Thyroid gland (tissue), 4 donors: ENCODE data around the gene YWHAQ.

Experiments
- CTCF ChIP-seq, 6 experiments: fragments of 200-600 bp in 3 of 6; fragments of 450-650 bp in 3 of 6; sonication (generic) in 3 of 6; IDR thresholded peaks; one replicate each; pipeline ENCODE4 v1.5.1; 2016 to 2019; ENCODE audit warnings: antibody characterized with exemption in 6 of 6, mild to moderate bottlenecking in 2 of 6, inconsistent platforms in 1 of 6, moderate library complexity in 1 of 6
- POLR2A ChIP-seq, 2 donors: fragments of 450-650 bp; IDR thresholded peaks; one replicate each; pipeline ENCODE4 v1.6.1; 2017; ENCODE audit warnings: antibody characterized with exemption in 2 of 2, mild to moderate bottlenecking in 2 of 2, moderate library complexity in 1 of 2

GRCh38 chr2:9649261-9649660 lies 18.5 kb upstream of the YWHAQ start:
- TF ChIP-seq CTCF (IDR thresholded peaks at IDR 0.05) (no peak), POLR2A (IDR thresholded peaks at IDR 0.05) (no peak)
